Mammary epithelial cell (primary cell): ENCODE data around the gene CKB.

Source experiments
- CTCF ChIP-seq, 2 donors: IDR thresholded peaks in 1 of 2; conservative IDR thresholded peaks in 1 of 2; 2 replicates each; pipeline ENCODE4 v1.5.1; 2011 to 2012; ENCODE audit warnings: inconsistent platforms in 2 of 2, low read length in 2 of 2, mild to moderate bottlenecking in 2 of 2, control low read depth in 1 of 2, low read depth in 1 of 2; ENCODE audit not compliant: insufficient read depth in 1 of 2; ENCODE audit errors: extremely low read depth in 1 of 2
- EZH2 ChIP-seq: IDR thresholded peaks from 2 replicates; pipeline ENCODE4 v1.6.1; 2012; ENCODE audit warnings: low read length, inconsistent platforms, borderline replicate concordance

GRCh38 chr14:103488071-103488470 is 34.6 kb downstream of the CKB start:
- TF ChIP-seq CTCF (conservative IDR thresholded peaks at IDR 0.05 in 1 of 2, IDR thresholded peaks at IDR 0.05 in 1 of 2; ENCODE audit: extremely low read depth in 1 of 2, insufficient read depth in 1 of 2, low read depth in 1 of 2, low read length in 2 of 2) (no peak), EZH2 (no peak)
